HG03159 (cell line): ENCODE data around the gene POLR2F.

Experiments
- ATAC-seq: cut with Tn5 transposase; IDR thresholded peaks from one replicate; pipeline ENCODE4 v1.9.1; 2021; ENCODE audit warnings: mild to moderate bottlenecking, moderate library complexity; ENCODE audit not compliant: unreplicated experiment

Gene POLR2F

GRCh38 chr22:37979782-37980181, 26.3 kb downstream of the POLR2F start:
- ATAC-seq: no peak

DNA sequence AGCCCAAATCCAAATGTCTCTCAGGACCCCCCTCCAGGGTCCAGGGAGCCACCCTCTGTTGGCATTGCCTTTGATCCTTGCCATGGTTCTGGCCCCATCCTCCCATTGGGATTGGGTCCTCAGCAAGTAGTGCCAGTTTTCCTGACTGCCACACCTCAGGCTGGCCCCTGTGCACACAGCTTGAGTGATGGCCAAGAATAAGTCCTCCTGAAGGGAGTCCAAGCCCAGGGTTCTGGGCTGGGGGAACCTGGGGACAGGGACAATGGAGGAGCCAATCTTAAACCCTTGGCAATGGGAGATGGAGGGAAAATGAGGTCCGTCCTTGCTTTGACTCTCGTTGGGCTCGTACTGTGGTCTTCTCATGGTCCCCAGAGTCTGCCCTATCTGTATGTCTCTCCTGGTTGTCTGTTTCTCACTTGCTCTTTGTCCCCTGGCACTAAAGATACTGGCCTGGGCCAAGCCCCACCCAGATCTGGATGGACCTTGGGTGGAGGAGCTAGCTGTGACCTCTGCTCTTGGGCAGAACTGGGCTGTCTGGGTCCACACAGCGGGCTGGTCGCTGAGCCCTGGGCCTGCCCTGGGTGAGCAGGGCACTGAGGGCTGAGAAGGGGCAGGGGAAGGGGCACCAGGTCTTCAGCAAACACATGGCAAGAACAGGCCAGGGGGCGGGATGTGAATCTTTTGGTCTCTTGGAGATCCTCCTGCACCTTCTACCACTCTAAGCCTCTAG, 27.9 kb downstream of the POLR2F start:
- no peak for ATAC-seq

- ATAC-seq: no peak
Observed at GRCh38 chr22:37982151-37982785, 28.8 kb downstream of the POLR2F start.

GRCh38 chr22:37982938-37983859, 29.7 kb downstream of the POLR2F start:
- no peak for ATAC-seq

DNA sequence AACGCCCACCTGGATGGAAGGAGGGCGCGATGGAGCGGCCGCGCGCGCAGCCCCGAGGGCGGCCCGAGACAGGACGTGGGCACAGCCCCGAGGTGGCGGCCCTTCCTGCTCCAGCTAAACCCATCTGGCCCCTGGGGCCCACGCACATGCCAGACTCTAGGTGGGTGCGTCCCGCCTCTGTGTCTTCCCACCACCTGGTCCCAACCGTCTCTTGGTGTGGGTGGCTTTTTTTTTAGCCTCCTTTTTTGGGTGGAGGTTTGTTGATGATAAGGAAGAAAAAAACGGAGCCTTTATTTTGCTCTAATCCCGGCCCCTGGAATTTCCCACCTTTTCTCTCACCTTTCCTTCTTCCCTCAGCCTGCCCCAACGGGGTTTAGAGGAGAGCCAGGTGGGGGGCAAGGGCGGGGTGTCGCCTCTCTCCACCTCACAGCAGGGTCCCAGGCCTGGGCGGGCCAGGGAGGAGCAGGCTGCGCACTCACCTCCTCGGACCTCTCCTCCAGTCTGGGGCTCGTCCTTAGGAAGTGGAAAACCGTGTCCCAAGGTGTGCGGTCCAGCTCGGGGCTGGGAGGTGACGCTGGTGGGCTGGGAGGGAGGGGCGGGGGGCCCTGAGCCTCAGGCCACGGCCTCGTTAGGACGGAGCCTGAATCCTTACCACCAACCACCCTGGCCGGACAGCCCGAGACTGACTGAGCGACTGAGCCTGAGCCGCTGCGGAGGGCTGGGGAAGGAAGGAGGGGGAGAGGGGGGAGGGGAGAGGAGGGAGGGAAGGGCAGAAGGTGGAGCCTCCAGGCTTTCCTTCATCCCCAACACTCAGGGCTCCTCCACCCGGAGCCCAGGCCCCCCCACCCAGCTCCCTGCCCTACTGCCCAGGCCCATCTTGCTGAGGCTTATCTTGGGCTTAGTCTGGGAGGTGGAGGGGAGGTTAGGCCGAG, 30.6 kb downstream of the POLR2F start, which contains the start of gene SOX10:
TSS of gene SOX10 (minus strand) at position 696 of the 932 bp plus-strand sequence. CDS start 771 bp downstream, outside the sequence.
- no peak for ATAC-seq

DNA sequence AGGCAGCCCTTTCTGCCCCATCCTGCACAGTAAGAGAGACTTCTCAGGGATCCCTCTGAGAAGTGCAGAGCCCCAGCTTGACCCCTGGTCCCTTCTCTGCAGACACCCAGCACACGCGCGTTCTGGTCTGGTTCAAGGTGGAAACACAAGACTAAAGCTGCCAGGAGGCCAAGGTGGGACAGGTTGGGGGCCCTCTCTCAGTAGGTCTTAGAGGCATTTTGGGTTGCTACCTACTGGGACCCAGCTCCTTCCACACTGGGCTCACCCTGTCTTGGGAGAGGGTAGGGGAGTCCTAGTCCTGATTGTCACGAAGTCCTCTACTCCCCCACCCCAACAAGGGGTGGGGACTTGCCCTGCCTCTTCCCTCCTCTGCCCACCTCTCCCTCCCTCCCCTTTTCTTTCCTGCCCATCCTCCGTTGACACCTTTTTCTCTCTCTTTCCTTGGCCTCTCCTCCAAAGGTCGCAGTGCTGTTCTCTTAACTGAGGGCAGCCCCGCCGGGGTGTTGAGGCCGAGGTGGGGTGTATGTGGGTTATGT, 31.6 kb downstream of the POLR2F start:
- no peak for ATAC-seq

GRCh38 chr22:37985751-37986281, 32.3 kb downstream of the POLR2F start:
- no peak for ATAC-seq

GRCh38 chr22:37986371-37986770, 32.9 kb downstream of the POLR2F start:
- ATAC-seq: no peak

GRCh38 chr22:37989146-37990045, 35.9 kb downstream of the POLR2F start:
- ATAC-seq: no peak

DNA sequence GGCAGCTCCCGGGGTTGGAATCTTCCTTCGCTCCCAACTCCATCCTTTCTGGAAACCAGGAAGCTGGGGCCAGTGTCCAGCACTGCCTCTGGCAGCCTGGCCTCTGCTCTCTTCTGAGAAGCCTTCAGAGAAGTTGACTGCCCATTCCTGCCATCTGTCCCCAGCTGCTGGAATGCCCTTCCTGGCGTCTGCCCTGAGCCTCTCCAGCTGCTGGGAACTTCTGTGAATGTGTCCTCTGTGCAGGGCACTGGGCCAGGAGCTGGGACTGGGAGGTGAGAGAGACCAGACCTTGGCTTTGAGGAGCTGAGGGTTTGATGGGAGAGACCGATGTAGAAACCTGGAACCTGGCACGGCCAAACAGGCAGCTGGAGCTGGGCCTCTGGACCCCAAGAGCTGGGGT, 36.8 kb downstream of the POLR2F start:
- no peak for ATAC-seq

GRCh38 chr22:37990862-37991261, 37.4 kb downstream of the POLR2F start:
- ATAC-seq: no peak

- no peak for ATAC-seq
Observed at GRCh38 chr22:37991731-37992442, 38.4 kb downstream of the POLR2F start.

GRCh38 chr22:37994049-37994448, 40.5 kb downstream of the POLR2F start:
- no peak for ATAC-seq

DNA sequence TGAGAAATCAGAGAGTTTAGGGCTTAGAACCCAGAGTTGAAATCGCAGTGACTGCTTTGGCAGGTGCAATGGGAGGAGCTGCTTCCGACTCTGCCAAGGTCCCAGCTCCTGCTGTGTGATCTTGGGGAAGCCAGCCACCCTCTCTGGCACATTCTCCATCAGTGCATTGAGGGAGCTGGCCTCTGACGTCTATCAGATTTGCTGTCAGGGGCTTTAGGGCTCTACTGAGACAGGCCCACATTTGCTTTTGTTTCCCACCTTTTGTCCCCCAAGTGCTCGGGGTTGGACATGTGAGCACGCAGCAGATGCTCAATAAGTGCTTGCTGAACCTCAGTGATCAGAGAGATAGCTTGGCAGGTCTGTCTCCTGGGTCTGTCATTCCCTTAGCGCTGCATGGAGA, 41.5 kb downstream of the POLR2F start:
- ATAC-seq: no peak

DNA sequence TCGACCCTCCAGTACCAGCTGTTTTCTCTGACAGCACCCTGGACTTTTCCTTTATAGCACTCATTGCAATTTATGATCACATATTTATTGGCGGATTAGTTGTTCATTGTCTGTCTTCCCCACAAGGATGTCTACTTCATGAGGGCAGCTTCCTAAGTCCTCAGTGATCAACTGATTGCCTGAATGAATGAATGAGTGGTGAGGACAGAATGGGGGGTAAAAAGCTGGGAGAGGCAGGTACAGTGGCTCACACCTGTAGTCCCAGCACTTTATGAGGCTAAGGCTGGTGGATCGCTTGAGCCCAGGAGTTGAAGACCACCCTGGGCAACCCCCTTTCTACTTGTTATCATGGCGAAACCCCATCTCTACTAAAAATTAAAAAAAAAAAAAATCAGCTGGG, 42.0 kb downstream of the POLR2F start:
- no peak for ATAC-seq

GRCh38 chr22:37996079-37996478, 42.6 kb downstream of the POLR2F start:
- no peak for ATAC-seq

GRCh38 chr22:37996515-37997246, 43.2 kb downstream of the POLR2F start:
- ATAC-seq: no peak

- ATAC-seq: no peak
Observed at GRCh38 chr22:37998543-37998942, 45.0 kb downstream of the POLR2F start.
